ENCODE data around the gene RDH14.

The RDH14 gene

GRCh38 chr2:18560031-18560796, at the start of gene RDH14:
RDH14 (minus strand) TSS chr2:18560653; CDS start chr2:18560572, 81 bp downstream.
- peak; percentile 93 to 95 for DNase-seq

- no peak for DNase-seq
Observed at GRCh38 chr2:18610090-18610489, 49.6 kb upstream of the RDH14 start.

- no peak for DNase-seq
Observed at GRCh38 chr2:18605115-18605514, 44.7 kb upstream of the RDH14 start.

- no peak for DNase-seq
Observed at GRCh38 chr2:18604531-18604885, 44.1 kb upstream of the RDH14 start.

- DNase-seq: no peak
Observed at GRCh38 chr2:18603854-18604530, 43.5 kb upstream of the RDH14 start.

GRCh38 chr2:18602298-18602697, 41.8 kb upstream of the RDH14 start:
- no peak for DNase-seq

- no peak for DNase-seq
Observed at GRCh38 chr2:18600255-18600613, 39.8 kb upstream of the RDH14 start.

- DNase-seq: no peak
Observed at GRCh38 chr2:18599509-18600254, 39.2 kb upstream of the RDH14 start.

GRCh38 chr2:18598848-18599484, 38.5 kb upstream of the RDH14 start:
- DNase-seq: no peak

- no peak for DNase-seq
Observed at GRCh38 chr2:18597618-18598017, 37.2 kb upstream of the RDH14 start.

GRCh38 chr2:18596993-18597392, 36.5 kb upstream of the RDH14 start:
- no peak for DNase-seq

GRCh38 chr2:18593496-18593895, 33.0 kb upstream of the RDH14 start:
- no peak for DNase-seq

- DNase-seq: no peak
Observed at GRCh38 chr2:18592372-18592771, 31.9 kb upstream of the RDH14 start.

- no peak for DNase-seq
Observed at GRCh38 chr2:18589354-18589753, 28.9 kb upstream of the RDH14 start, which contains the start of gene NT5C1B. NT5C1B (minus strand) TSS chr2:18589569; CDS start chr2:18589468, 101 bp downstream.

- no peak for DNase-seq
Observed at GRCh38 chr2:18588802-18589201, 28.3 kb upstream of the RDH14 start.

- DNase-seq: no peak
Observed at GRCh38 chr2:18588049-18588448, 27.6 kb upstream of the RDH14 start.

GRCh38 chr2:18585526-18585925, 25.1 kb upstream of the RDH14 start:
- no peak for DNase-seq

GRCh38 chr2:18584608-18584954, 24.1 kb upstream of the RDH14 start:
- DNase-seq: no peak

GRCh38 chr2:18583905-18584607, 23.6 kb upstream of the RDH14 start:
- no peak for DNase-seq

- no peak for DNase-seq
Observed at GRCh38 chr2:18580606-18581005, 20.2 kb upstream of the RDH14 start.

- DNase-seq: no peak
Observed at GRCh38 chr2:18578033-18578432, 17.6 kb upstream of the RDH14 start.

GRCh38 chr2:18566145-18566769, 5.8 kb upstream of the RDH14 start:
- no peak for DNase-seq

GRCh38 chr2:18560797-18561085, 288 bp upstream of the RDH14 start:
- DNase-seq: no peak
